Measurements from ENCODE around the gene PPM1E. TPM values are rescaled to one million over a fixed set of nuclear protein-coding genes. Genes with fewer than 3 reads are reported as not detected.
"Not testable (repeated sequence)": the region's sequence is repeated elsewhere in the genome, so short reads cannot be mapped to it uniquely, and the experiment has no call there.

Gene PPM1E
- total RNA-seq, 1 experiment from 2014 or later: 2.9 TPM

GRCh38 chr17:58947824-58948223 is 192.2 kb downstream of the PPM1E start:
- peaks cover 7% of the 10 kb centered on the region; the same call in 1 of the 2 replicates for H3K9me3 ChIP-seq (ENCODE audit: control insufficient read depth, insufficient read depth, low read depth, low read length)
- DNase-seq (ENCODE audit: low read depth, low spot score) (no peak), ATAC-seq (no peak)
- in situ Hi-C loops (cut with HindIII; ENCODE audit: low pct_unique_long_range_greater_than_20kb, low sequenced_read_pairs): no loop called here
- H3K4me1 ChIP-seq (ENCODE audit: control insufficient read depth, insufficient read depth, low read length): no peaks in the 10 kb centered on the region
- H3K27ac ChIP-seq (ENCODE audit: low read length): no peak overlapping the region
- no peaks in the 10 kb centered on the region for H3K36me3 ChIP-seq (ENCODE audit: control insufficient read depth, insufficient read depth, low read length)
- intact Hi-C loops (cut with micrococcal nuclease; ENCODE audit: unreplicated experiment): no loop called here
- ChIA-PET CTCF (no interaction called here), POLR2A (no interaction called here)
- H3K27me3 ChIP-seq (ENCODE audit: control insufficient read depth, insufficient read depth, low read length): no peaks in the 10 kb centered on the region
- H3K4me3 ChIP-seq (ENCODE audit: low read depth in 2 of 2, low read length in 2 of 2): no peak overlapping the region
- no peak for TF ChIP-seq CTCF (IDR thresholded peaks at IDR 0.05)
- TF ChIP-seq SIN3A (IDR thresholded peaks at IDR 0.05; ENCODE audit: borderline replicate concordance, insufficient read depth, low read depth, low read length): no peak
- no peak for TF ChIP-seq POLR2AphosphoS5 (IDR thresholded peaks at IDR 0.05; ENCODE audit: low read depth, low read length)
- TF ChIP-seq REST (IDR thresholded peaks at IDR 0.05; ENCODE audit: insufficient read depth in 1 of 2, low read depth in 2 of 2, low read length in 1 of 2): no peak
- no peak for TF ChIP-seq TCF7L2 (IDR thresholded peaks at IDR 0.05; ENCODE audit: low read depth, low read length)
- BruUV-seq (replicated peaks): no TSS peak

GRCh38 chr17:58954358-58954757 is 198.7 kb downstream of the PPM1E start:
- DNase-seq (ENCODE audit: low read depth, low spot score); H3K4me3 ChIP-seq (ENCODE audit: low read depth in 2 of 2, low read length in 2 of 2); CTCF ChIA-PET; intact Hi-C loops (cut with micrococcal nuclease; ENCODE audit: unreplicated experiment); H3K9me3 ChIP-seq (ENCODE audit: control insufficient read depth, insufficient read depth, low read depth, low read length); in situ Hi-C loops (cut with HindIII; ENCODE audit: low pct_unique_long_range_greater_than_20kb, low sequenced_read_pairs); POLR2A ChIA-PET; BruUV-seq (replicated peaks); H3K27ac ChIP-seq (ENCODE audit: low read length); ATAC-seq; H3K4me1 ChIP-seq (ENCODE audit: control insufficient read depth, insufficient read depth, low read length); H3K36me3 ChIP-seq (ENCODE audit: control insufficient read depth, insufficient read depth, low read length); H3K27me3 ChIP-seq (ENCODE audit: control insufficient read depth, insufficient read depth, low read length): not testable (repeated sequence)

- Histone ChIP-seq H3K36me3 (ENCODE audit: control insufficient read depth, insufficient read depth, low read length) (no peaks in the 10 kb centered on the region), H3K9me3 (ENCODE audit: control insufficient read depth, insufficient read depth, low read depth, low read length) (no peaks in the 10 kb centered on the region), H3K4me1 (ENCODE audit: control insufficient read depth, insufficient read depth, low read length) (no peaks in the 10 kb centered on the region), H3K27me3 (ENCODE audit: control insufficient read depth, insufficient read depth, low read length) (no peaks in the 10 kb centered on the region), H3K4me3 (ENCODE audit: low read depth in 2 of 2, low read length in 2 of 2) (no peak overlapping the region), H3K27ac (ENCODE audit: low read length) (no peak overlapping the region)
- in situ Hi-C loops (cut with HindIII; ENCODE audit: low pct_unique_long_range_greater_than_20kb, low sequenced_read_pairs): no loop called here
- no peak for ATAC-seq
- BruUV-seq (replicated peaks): no TSS peak
- ChIA-PET POLR2A (no interaction called here), CTCF (no interaction called here)
- intact Hi-C loops (cut with micrococcal nuclease; ENCODE audit: unreplicated experiment): no loop called here
- DNase-seq (ENCODE audit: low read depth, low spot score): no peak
- TF ChIP-seq TCF7L2 (IDR thresholded peaks at IDR 0.05; ENCODE audit: low read depth, low read length) (no peak), REST (IDR thresholded peaks at IDR 0.05; ENCODE audit: insufficient read depth in 1 of 2, low read depth in 2 of 2, low read length in 1 of 2) (no peak), SIN3A (IDR thresholded peaks at IDR 0.05; ENCODE audit: borderline replicate concordance, insufficient read depth, low read depth, low read length) (no peak)
Measured at GRCh38 chr17:58956997-58957724, 201.5 kb downstream of the PPM1E start.

GRCh38 chr17:58957725-58958073 is 202.0 kb downstream of the PPM1E start:
- DNase-seq (ENCODE audit: low read depth, low spot score); ATAC-seq; H3K27me3 ChIP-seq (ENCODE audit: control insufficient read depth, insufficient read depth, low read length); H3K27ac ChIP-seq (ENCODE audit: low read length); in situ Hi-C loops (cut with HindIII; ENCODE audit: low pct_unique_long_range_greater_than_20kb, low sequenced_read_pairs); POLR2A ChIA-PET; CTCF ChIA-PET; H3K4me1 ChIP-seq (ENCODE audit: control insufficient read depth, insufficient read depth, low read length); intact Hi-C loops (cut with micrococcal nuclease; ENCODE audit: unreplicated experiment); BruUV-seq (replicated peaks); H3K4me3 ChIP-seq (ENCODE audit: low read depth in 2 of 2, low read length in 2 of 2); H3K9me3 ChIP-seq (ENCODE audit: control insufficient read depth, insufficient read depth, low read depth, low read length); H3K36me3 ChIP-seq (ENCODE audit: control insufficient read depth, insufficient read depth, low read length): not testable (repeated sequence)
